NAMALWA (cell line): ENCODE data around the gene SLC38A11.

Experiments
- DNase-seq: peaks from one replicate; pipeline ENCODE4 v3.0.0-alpha.2; 2015; ENCODE audit warnings: low spot score

Gene SLC38A11

DNA sequence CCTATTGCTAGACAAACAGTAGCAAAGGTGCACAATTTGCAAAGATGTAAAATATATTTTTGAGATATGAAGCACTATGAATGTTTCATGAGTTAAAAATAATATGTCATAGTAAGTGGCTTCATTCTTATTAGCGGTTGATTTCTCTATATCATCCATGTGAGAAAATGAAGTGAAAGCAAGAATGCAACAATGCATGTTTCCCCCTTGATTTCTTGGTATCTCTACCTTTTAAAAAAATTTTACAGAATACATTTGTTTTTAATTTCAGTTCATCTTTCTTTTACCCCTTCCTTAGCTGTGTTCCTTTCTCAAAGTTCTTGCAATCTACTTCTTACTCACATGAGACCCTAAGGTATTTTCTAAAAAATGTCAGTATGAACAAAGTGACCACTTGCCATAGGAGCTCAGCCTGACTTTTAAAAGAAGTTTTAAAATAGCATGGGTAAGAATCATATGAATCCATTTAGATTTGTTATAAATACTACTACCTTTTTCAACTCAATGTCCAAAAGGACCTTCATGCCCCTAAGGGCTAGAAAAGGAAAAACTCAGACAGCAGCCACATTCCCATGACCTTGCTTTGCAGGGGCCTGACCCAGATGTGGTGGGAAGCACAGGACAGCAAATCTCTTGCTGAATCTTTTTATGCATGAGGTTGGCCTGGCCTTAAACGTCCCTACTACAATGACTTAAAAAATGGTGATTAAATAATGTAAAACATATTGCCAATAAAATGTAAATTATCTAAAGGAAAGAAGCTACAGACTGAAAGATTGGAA, 14.8 kb upstream of the SLC38A11 start:
- DNase-seq = no peak

DNA sequence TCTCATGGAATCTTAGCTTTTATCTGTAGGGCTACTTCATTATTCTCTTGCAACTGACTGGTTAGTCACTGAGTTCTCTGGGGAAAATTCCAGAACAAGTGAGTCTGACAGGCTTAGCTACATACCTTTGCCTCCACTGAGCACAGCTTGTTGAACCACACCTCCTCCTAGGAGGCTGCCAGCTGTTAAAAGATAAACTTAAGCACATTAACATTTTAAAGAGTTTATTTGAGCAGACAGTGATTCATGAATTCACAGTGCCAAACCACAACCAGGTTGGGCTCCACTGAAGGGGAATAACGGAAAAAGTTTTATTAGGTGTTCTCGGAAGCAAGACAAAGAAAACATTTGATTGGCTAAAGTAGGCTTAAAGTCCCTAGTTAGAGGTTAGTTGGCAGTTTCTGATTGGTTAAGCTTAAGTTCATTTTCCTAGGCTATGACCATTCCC, 12.5 kb upstream of the SLC38A11 start:
- no peak for DNase-seq

DNA sequence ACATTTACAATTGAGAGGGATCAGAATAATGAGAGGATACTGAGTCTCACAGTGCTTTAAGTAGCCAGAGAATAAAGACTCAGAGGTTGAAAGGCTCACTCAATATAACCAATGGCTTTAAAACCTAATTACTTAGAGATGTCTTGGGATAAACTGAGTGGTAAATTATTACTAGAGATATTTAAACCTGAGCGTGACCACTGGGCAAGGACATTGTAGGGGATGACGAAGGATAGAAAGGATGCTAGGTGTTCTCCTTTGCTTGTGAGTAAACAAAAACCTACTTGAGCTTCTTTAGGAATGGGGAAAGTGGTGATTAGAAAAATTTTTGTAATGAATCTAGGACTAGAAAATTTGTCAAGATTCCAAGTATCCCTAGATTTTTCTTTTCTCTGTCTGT, 12.0 kb upstream of the SLC38A11 start:
- no peak for DNase-seq

GRCh38 chr2:164964700-164965099, 9.4 kb upstream of the SLC38A11 start:
- no peak for DNase-seq

GRCh38 chr2:164960159-164960558, 4.8 kb upstream of the SLC38A11 start:
- no peak for DNase-seq

GRCh38 chr2:164954186-164954585, 1.1 kb downstream of the SLC38A11 start:
- no peak for DNase-seq

- DNase-seq = no peak
These were observed 2.0 kb downstream of the SLC38A11 start for GRCh38 chr2:164953279-164953678.

DNA sequence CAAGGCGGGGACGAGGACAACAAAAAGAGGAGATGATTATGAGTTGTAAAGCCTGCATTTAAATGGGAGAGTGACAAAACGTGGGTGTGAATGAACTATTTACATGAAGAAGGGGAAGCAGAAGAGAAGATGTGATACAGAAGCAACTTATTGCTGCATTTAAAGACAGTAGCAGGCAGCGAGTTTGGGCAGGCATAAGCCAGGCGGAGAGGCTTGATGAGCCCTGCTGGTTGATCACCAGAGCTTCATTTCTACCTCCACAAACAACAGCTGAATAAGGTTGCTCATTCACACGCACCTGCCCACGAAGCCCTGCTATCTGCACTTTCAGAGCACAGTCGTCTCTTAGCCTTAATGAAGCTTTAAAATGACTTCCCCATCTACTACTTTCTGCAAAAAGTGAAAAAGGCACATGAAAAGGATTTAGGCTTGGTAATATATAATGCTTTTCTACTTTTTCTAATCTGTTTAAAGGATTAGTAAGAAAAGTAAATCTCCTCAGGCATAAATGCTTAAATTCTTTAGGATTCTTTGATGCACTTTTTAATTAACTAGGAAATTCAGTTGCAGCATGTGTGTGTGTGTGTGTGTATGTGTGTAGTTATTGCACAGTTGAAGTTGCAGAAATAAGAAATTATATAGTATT, 3.1 kb downstream of the SLC38A11 start:
- DNase-seq = no peak

GRCh38 chr2:164948540-164948939, 6.8 kb downstream of the SLC38A11 start:
- no peak for DNase-seq

GRCh38 chr2:164947281-164947680, 8.0 kb downstream of the SLC38A11 start:
- DNase-seq = no peak

- no peak for DNase-seq
These were observed 12.0 kb downstream of the SLC38A11 start for GRCh38 chr2:164943289-164943688.

DNA sequence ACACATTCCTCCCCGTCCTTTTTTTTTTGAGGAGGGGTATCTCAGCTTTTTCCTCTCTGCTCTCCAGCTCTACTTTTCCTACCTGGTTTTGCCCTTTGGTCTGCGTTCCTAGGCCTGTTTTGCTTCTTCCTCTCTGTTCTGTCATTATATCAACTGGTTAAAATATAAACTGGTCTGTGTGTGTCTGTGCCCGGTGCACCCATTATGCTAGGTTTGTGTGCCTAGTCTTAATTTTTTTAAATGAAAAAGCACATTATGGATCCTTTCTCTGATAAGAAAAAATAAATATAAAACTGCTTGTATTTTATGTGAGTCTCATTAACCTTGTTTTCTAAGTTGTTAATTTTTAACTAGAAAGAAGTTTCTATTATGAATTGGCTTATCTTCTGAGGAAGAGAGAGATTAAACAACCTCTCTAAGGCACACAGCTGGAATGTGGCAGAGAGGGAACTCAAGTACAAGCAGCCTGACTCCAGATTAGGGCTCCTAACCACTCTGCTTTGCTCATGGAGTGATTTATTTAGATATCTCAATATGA, 17.4 kb downstream of the SLC38A11 start:
- no peak for DNase-seq

- DNase-seq = no peak
These were observed 19.9 kb downstream of the SLC38A11 start for GRCh38 chr2:164935118-164936101.

GRCh38 chr2:164934401-164935117, 20.8 kb downstream of the SLC38A11 start:
- DNase-seq = no peak

GRCh38 chr2:164933671-164934189, 21.6 kb downstream of the SLC38A11 start:
- DNase-seq = no peak

GRCh38 chr2:164932377-164932776, 22.9 kb downstream of the SLC38A11 start:
- DNase-seq = no peak

DNA sequence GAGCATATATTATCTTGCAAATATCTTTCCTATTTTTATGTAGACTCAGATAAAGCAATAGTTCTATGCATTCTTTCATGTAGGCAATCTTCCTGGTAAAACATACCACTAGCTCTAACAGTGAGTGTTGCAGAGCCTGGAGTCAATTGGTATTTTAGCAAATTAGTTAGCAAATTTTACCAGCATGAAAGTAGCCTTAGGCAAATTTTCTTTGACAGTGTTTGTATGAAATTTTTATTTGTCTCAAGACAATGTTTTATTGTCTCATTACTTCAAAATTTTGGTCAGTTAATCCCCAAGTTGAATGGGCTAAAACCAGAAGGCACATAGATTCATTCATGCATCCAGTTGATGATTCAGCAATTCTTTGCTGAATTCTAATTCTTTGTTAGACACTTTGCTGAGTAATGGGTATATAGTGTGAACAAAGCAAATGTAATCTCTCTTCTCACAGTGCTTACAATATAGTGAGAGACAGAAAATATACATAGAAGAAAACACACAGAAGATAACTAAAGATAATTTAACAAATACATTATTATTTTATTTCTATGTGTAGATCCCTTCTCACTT, 27.1 kb downstream of the SLC38A11 start:
- no peak for DNase-seq

GRCh38 chr2:164922134-164922533, 33.2 kb downstream of the SLC38A11 start:
- DNase-seq = no peak

GRCh38 chr2:164920430-164920829, 34.9 kb downstream of the SLC38A11 start:
- no peak for DNase-seq

DNA sequence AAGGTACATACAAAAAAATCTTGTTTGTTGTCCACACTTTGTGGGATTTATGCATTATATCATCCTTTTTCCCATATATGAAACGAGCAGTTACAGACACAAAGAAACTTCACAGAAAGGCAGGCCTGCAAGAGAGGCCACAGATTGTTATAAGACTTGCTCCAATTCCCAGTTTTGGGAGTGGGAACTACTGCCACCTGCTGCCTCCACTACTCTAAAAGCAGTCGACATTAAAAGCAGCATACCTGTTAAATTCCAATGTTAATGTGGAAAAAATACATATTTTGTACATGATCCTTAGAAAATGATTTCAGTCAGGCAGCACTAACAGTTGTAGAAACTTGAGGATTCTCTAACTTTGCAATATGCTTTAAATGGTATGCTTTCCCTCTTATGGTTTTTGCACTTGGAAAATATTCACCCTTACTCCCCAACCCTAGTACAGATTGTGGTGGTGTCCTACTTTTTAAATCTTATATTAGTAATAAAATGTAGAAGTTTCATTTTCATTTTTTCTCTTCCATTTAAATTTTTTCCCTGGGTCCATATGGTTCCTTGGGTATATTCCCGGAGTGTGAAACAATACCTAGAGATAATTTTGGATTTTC, 37.9 kb downstream of the SLC38A11 start:
- DNase-seq = no peak
